GM12865 (cell line): ENCODE data around the gene DYRK4.
"Not testable (repeated sequence)": the region's sequence is repeated elsewhere in the genome, so short reads cannot be mapped to it uniquely, and the experiment has no call there.

Experiments used
- DNase-seq: peaks from one replicate; pipeline ENCODE4 v3.0.0; 2010; ENCODE audit warnings: low read depth
- H3K4me3 ChIP-seq: 2 replicates; pipeline ENCODE4 v1.5.1; 2011; ENCODE audit warnings: mild to moderate bottlenecking, low read depth, low read length, control low read depth
- CTCF ChIP-seq: IDR thresholded peaks from 2 replicates; pipeline ENCODE4 v1.5.1; 2011; ENCODE audit warnings: low read length, control low read depth, low read depth, inconsistent platforms; ENCODE audit not compliant: insufficient read depth; ENCODE audit errors: missing control alignments

The DYRK4 gene, protein sequence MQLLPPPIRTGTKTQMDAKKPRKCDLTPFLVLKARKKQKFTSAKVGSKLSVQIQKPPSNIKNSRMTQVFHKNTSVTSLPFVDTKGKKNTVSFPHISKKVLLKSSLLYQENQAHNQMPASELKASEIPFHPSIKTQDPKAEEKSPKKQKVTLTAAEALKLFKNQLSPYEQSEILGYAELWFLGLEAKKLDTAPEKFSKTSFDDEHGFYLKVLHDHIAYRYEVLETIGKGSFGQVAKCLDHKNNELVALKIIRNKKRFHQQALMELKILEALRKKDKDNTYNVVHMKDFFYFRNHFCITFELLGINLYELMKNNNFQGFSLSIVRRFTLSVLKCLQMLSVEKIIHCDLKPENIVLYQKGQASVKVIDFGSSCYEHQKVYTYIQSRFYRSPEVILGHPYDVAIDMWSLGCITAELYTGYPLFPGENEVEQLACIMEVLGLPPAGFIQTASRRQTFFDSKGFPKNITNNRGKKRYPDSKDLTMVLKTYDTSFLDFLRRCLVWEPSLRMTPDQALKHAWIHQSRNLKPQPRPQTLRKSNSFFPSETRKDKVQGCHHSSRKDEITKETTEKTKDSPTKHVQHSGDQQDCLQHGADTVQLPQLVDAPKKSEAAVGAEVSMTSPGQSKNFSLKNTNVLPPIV

DNA sequence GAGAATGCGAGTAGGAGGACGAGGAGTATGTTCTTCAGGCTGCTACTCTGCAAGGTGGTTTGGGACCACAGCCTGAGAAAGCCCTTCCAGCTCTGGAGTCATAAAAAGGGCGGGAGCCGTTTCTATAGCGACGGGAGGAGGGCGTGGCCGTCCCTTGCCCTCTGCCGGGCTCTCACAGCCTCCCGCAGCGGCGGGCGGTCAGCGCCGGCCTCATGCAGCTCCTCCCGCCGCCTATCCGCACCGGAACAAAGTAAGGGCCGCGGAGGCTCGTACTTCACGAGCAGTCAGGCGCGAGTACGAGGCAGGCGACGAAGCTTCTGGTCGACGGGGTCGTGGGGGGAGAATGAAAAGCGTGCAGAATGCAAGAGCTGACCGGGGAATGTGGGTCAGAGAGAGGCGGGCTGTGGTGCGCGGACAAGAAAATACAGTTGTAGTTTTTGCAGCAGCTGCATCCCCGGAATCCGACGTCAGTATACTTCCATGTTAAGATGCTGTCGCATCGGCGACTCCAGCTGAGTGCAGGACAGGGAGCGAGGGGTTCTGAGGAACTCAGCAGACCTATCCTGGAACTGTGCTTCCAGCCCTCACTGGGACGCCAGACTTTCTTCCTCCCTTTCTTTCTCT, at the start of gene DYRK4:
DYRK4 (plus strand) TSS at position 175 of the 624 bp plus-strand sequence; CDS start at position 213, 38 bp downstream.
- H3K4me3 ChIP-seq: no peak within 1 kb of the TSS
- no peak for DNase-seq
- TF ChIP-seq CTCF: no peak

DNA sequence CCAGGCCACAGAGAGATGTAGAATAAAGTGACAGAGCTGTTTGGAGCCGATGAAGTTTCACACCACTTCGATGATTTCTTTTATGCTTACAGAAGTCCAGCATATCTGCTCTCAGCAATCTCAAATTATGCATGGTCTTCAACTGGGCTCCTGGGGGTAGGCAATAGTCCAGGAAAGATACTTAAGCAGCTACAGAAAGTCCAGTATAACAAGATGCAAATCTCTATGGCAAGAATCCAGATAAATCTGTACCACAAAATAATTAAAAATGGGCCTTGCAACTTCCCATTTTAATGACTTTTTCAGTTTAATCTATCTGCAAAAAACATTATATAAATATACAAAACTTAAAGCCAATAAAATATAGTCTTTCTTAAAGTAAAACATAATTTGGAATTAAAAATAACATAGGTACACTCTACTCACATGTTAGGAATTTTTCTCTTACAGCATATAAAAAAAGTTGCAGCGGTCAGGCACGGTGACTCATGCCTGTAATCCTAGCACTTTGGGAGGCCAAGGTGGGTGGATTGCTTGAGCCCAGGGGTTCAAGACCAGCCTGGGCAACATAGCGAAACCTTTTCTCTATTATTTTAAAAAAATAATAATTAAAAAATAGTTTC, 43.8 kb upstream of the DYRK4 start:
- H3K4me3 ChIP-seq: no peak overlapping the region
- TF ChIP-seq CTCF: no peak
- DNase-seq: no peak

GRCh38 chr12:4523443-4523842, 38.6 kb upstream of the DYRK4 start:
- not testable (repeated sequence) for DNase-seq, H3K4me3 ChIP-seq

DNA sequence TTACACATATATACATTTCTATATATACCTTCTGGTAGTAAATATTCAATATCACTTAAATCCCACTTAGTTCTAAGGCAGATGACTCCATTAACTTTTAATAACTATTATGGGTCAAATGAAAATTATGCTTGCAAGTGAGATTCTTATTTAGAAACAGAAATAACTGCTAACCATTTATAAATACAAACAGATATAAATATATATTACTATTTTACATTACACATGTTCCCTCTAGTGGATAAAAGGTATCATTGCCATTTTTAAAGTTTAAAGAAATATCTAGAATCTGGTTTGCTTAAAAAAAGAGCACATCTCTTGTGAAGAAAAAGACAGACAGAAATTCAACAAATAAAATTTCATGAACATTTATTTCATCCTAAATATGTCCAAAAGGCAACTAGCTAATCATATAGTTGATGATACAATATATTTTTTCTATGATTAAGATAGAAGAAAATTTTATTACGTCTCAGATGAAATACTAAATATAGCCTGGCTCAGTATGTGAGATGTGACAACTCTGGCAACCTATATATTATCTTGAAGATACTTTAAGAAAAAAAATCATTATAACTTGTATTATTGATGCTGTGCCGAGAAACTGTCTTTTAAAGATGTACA, 35.0 kb upstream of the DYRK4 start:
- peak; percentile 29 for TF ChIP-seq CTCF
- no peak for DNase-seq
- no peak overlapping the region for H3K4me3 ChIP-seq

DNA sequence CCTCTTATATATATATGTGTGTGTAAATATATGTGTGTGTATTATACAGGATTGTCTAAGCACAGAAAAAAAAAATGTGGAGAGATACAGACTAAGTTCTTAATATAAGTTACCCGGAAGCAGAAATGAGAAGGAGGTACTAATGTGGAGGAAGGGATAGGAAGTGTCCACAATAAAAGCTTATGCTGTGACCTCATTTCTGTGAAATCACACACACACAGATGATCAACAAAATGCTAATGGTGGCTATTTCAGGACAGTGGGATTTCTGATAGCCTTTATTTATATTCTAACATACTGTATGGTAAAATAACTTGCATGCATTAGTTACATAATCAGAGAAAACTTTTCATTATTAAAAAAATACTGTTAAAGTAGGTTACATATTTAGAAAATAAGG, 31.8 kb upstream of the DYRK4 start:
- no peak overlapping the region for H3K4me3 ChIP-seq
- no peak for TF ChIP-seq CTCF
- DNase-seq: no peak

GRCh38 chr12:4530982-4531586, 30.9 kb upstream of the DYRK4 start:
- TF ChIP-seq CTCF: no peak
- DNase-seq: no peak
- no peak overlapping the region for H3K4me3 ChIP-seq
